ES-I3 (cell line): ENCODE data around the gene CSDE1.

Experiments
- H3K36me3 ChIP-seq: 2 replicates; pipeline ENCODE4 v1.6.1; 2013; ENCODE audit warnings: mild to moderate bottlenecking, low read length, control low read depth, moderate library complexity; ENCODE audit not compliant: insufficient read depth
- H3K4me1 ChIP-seq: 2 replicates; pipeline ENCODE4 v1.6.1; 2013; ENCODE audit warnings: mild to moderate bottlenecking, control low read depth, low read length; ENCODE audit not compliant: insufficient read depth
- H3K9ac ChIP-seq: 2 replicates; pipeline ENCODE4 v1.6.1; 2013; ENCODE audit warnings: low read depth, mild to moderate bottlenecking, low read length, moderate library complexity
- H3K9me3 ChIP-seq: 2 replicates; pipeline ENCODE4 v1.6.1; 2013; ENCODE audit warnings: mild to moderate bottlenecking, low read length, moderate library complexity; ENCODE audit not compliant: control insufficient read depth, insufficient read depth

Gene CSDE1

GRCh38 chr1:114729782-114730181 is 28.0 kb downstream of the CSDE1 start:
- Histone ChIP-seq H3K36me3 (peaks cover 52% of the 10 kb centered on the region), H3K9ac (no peak overlapping the region), H3K4me1 (no peaks in the 10 kb centered on the region), H3K9me3 (no peaks in the 10 kb centered on the region)

GRCh38 chr1:114728553-114728952 is 29.2 kb downstream of the CSDE1 start:
- no peak overlapping the region for H3K9ac ChIP-seq
- H3K4me1 ChIP-seq, result no peaks in the 10 kb centered on the region
- no peaks in the 10 kb centered on the region for H3K9me3 ChIP-seq
- H3K36me3 ChIP-seq, result peaks cover 52% of the 10 kb centered on the region

- Histone ChIP-seq H3K9ac (no peak overlapping the region), H3K36me3 (peaks cover 50% of the 10 kb centered on the region), H3K4me1 (no peaks in the 10 kb centered on the region), H3K9me3 (no peaks in the 10 kb centered on the region)
Measured at GRCh38 chr1:114725230-114725629, 32.6 kb downstream of the CSDE1 start.

GRCh38 chr1:114723915-114724314 is 33.9 kb downstream of the CSDE1 start:
- Histone ChIP-seq H3K4me1 (no peaks in the 10 kb centered on the region), H3K9ac (no peak overlapping the region), H3K36me3 (peaks cover 55% of the 10 kb centered on the region), H3K9me3 (no peaks in the 10 kb centered on the region)

GRCh38 chr1:114723457-114723856 is 34.3 kb downstream of the CSDE1 start:
- Histone ChIP-seq H3K36me3 (peaks cover 56% of the 10 kb centered on the region), H3K4me1 (no peaks in the 10 kb centered on the region), H3K9me3 (no peaks in the 10 kb centered on the region), H3K9ac (no peak overlapping the region)

GRCh38 chr1:114720492-114720891 is 37.3 kb downstream of the CSDE1 start:
- peaks cover 49% of the 10 kb centered on the region for H3K36me3 ChIP-seq
- no peak overlapping the region for H3K9ac ChIP-seq
- no peaks in the 10 kb centered on the region for H3K9me3 ChIP-seq
- no peaks in the 10 kb centered on the region for H3K4me1 ChIP-seq

GRCh38 chr1:114719424-114719787 is 38.4 kb downstream of the CSDE1 start:
- Histone ChIP-seq H3K36me3 (peaks cover 38% of the 10 kb centered on the region), H3K9ac (no peak overlapping the region), H3K9me3 (no peaks in the 10 kb centered on the region), H3K4me1 (no peaks in the 10 kb centered on the region)

- H3K4me1 ChIP-seq, result no peaks in the 10 kb centered on the region
- peaks cover 35% of the 10 kb centered on the region for H3K36me3 ChIP-seq
- H3K9ac ChIP-seq, result no peak overlapping the region
- H3K9me3 ChIP-seq, result no peaks in the 10 kb centered on the region
Measured at GRCh38 chr1:114718661-114719423, 38.9 kb downstream of the CSDE1 start.

- H3K9me3 ChIP-seq, result no peaks in the 10 kb centered on the region
- peak within 1 kb of the TSS; percentile 99 for H3K9ac ChIP-seq
- H3K36me3 ChIP-seq, result peaks cover 28% of the 10 kb centered on the region
- no peaks in the 10 kb centered on the region for H3K4me1 ChIP-seq
Measured at GRCh38 chr1:114716304-114717170, 41.2 kb downstream of the CSDE1 start, which contains the start of gene NRAS. Gene NRAS, minus strand, starts transcription at chr1:114716771. Its CDS starts 611 bp downstream, at chr1:114716160.

- Histone ChIP-seq H3K4me1 (no peaks in the 10 kb centered on the region), H3K9ac (peak overlapping the region; percentile 99), H3K9me3 (no peaks in the 10 kb centered on the region), H3K36me3 (peaks cover 23% of the 10 kb centered on the region)
Measured at GRCh38 chr1:114715952-114716303, 41.9 kb downstream of the CSDE1 start.

GRCh38 chr1:114712977-114713376 is 44.8 kb downstream of the CSDE1 start:
- Histone ChIP-seq H3K9me3 (no peaks in the 10 kb centered on the region), H3K4me1 (no peaks in the 10 kb centered on the region), H3K36me3 (peaks cover 22% of the 10 kb centered on the region), H3K9ac (no peak overlapping the region)

GRCh38 chr1:114710360-114710759 is 47.4 kb downstream of the CSDE1 start:
- Histone ChIP-seq H3K9me3 (no peaks in the 10 kb centered on the region), H3K36me3 (peaks cover 22% of the 10 kb centered on the region), H3K4me1 (no peaks in the 10 kb centered on the region), H3K9ac (no peak overlapping the region)

- H3K4me1 ChIP-seq, result no peaks in the 10 kb centered on the region
- H3K9ac ChIP-seq, result no peak overlapping the region
- H3K9me3 ChIP-seq, result no peaks in the 10 kb centered on the region
- H3K36me3 ChIP-seq, result peaks cover 19% of the 10 kb centered on the region
Measured at GRCh38 chr1:114707604-114708003, 50.2 kb downstream of the CSDE1 start.

GRCh38 chr1:114703242-114703641 is 54.5 kb downstream of the CSDE1 start:
- no peaks in the 10 kb centered on the region for H3K36me3 ChIP-seq
- no peaks in the 10 kb centered on the region for H3K4me1 ChIP-seq
- H3K9me3 ChIP-seq, result no peaks in the 10 kb centered on the region
- no peak overlapping the region for H3K9ac ChIP-seq

GRCh38 chr1:114702737-114703136 is 55.0 kb downstream of the CSDE1 start:
- Histone ChIP-seq H3K4me1 (no peaks in the 10 kb centered on the region), H3K9ac (no peak overlapping the region), H3K36me3 (no peaks in the 10 kb centered on the region)

More at GRCh38 chr1:114702737-114703136, 55.0 kb downstream of the CSDE1 start:
- H3K9me3 ChIP-seq, result no peaks in the 10 kb centered on the region
